Body of pancreas (tissue), 4 donors: ENCODE results near the gene ATP8B4.

ENCODE experiments used
- CTCF ChIP-seq, 7 experiments: fragments of 450-650 bp in 4 of 7; fragments of 200-600 bp in 3 of 7; sonication (generic) in 3 of 7; IDR thresholded peaks; one replicate each; pipeline ENCODE4 v1.5.1; 2016 to 2019; ENCODE audit warnings: antibody characterized with exemption in 7 of 7
- POLR2A ChIP-seq, 3 donors: fragments of 450-650 bp; IDR thresholded peaks; one replicate each; pipeline ENCODE4 v1.6.1; 2016; ENCODE audit warnings: antibody characterized with exemption in 3 of 3, mild to moderate bottlenecking in 2 of 3

GRCh38 chr15:49877873-49878521, 241.0 kb downstream of the ATP8B4 start:
- no peak for TF ChIP-seq CTCF (IDR thresholded peaks at IDR 0.05)
- no peak for TF ChIP-seq POLR2A (IDR thresholded peaks at IDR 0.05)
